Myometrial cell (primary cell): Measurements from ENCODE around the gene JDP2. TPM values are rescaled to one million over a fixed set of nuclear protein-coding genes. Genes with fewer than 3 reads are reported as not detected.

Source experiments
- total RNA-seq: library from RNA; depleted of rRNA; stranded (reverse); fragments of >200 nt; gene quantifications from 2 replicates; pipeline ENCODE4 v1.2.3, GENCODE V29; 2015

JDP2 gene
- total RNA-seq, result 87.2 and 93.1 TPM in 2 replicates

GRCh38 chr14:75427482-75428229, at the start of gene JDP2:
Gene JDP2 (plus strand): TSS chr14:75428022. CDS start chr14:75437921, 9,899 bp downstream.

GRCh38 chr14:75522224-75522982, 94.6 kb downstream of the JDP2 start, which contains the start of gene BATF:
Gene BATF (plus strand): TSS chr14:75522469. CDS start chr14:75522683, 214 bp downstream.

Other genes starting within 250 kb of the JDP2 start
- gene FOS, start 149.2 kb upstream of the JDP2 start, total RNA-seq, result 13.1 and 18.7 TPM in 2 replicates
- not detected in 2 replicates for gene BATF, start 94.4 kb downstream of the JDP2 start, total RNA-seq
- gene FLVCR2, start 150.6 kb downstream of the JDP2 start, total RNA-seq, result 5.0 and 5.8 TPM in 2 replicates
- gene ERG28, start 232.9 kb downstream of the JDP2 start, total RNA-seq, result 28.3 and 33.7 TPM in 2 replicates
- 22.3 and 28.8 TPM in 2 replicates for gene TTLL5, start 233.2 kb downstream of the JDP2 start, total RNA-seq